ENCODE results near the gene ATXN10.

The ATXN10 gene

GRCh38 chr22:45846952-45847351 is 175.3 kb downstream of the ATXN10 start:
- no peaks in the 10 kb centered on the region for H3K79me2 ChIP-seq (ENCODE audit: low read length)
- 0 out of 2 replicates have a peak, but pooled peaks cover 7% of the 10 kb centered on the region for H4K20me1 ChIP-seq (ENCODE audit: insufficient read depth, low read length)
- H3K4me3 ChIP-seq (ENCODE audit: low read length): no peak overlapping the region
- H3K27me3 ChIP-seq (ENCODE audit: low read depth, low read length): no peaks in the 10 kb centered on the region
- peaks cover 17% of the 10 kb centered on the region for H3K36me3 ChIP-seq (replicated peaks; ENCODE audit: low read depth, low read length)
- H2AFZ ChIP-seq (ENCODE audit: low read depth, low read length): no peak overlapping the region
- no peak overlapping the region for H3K4me2 ChIP-seq (ENCODE audit: low read length)
- TF ChIP-seq EZH2phosphoT487 (IDR thresholded peaks at IDR 0.05; ENCODE audit: low read depth): no peak
- no peak overlapping the region for H3K27ac ChIP-seq (ENCODE audit: low read length)
- peaks cover under 1% of the 10 kb centered on the region; the same call in 1 of the 2 replicates for H3K9me3 ChIP-seq (ENCODE audit: insufficient read depth, low read length)
- no peak overlapping the region for H3K9ac ChIP-seq (ENCODE audit: low read length)
- H3K4me1 ChIP-seq (ENCODE audit: low read length): no peaks in the 10 kb centered on the region

DNA sequence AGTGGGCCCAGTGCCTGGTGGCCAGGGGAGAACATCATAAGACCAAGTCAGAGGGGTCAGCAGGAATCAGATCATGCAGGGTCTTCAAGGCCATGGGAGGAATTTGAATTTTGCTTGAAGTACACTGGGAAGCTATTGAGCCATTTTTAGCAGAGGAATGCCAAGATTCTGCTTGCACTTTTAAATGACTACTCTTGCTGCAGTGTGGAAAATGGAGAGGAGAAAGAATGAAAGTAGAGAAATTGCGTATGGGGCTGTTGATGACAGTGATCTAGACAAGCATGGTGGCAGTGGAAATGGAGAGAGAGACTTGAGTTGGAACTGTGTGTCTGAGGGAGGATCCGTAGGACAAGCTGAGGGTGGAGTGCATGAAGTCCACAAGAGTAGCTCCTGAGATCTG is 177.3 kb downstream of the ATXN10 start:
- Histone ChIP-seq H3K4me3 (ENCODE audit: low read length) (no peak overlapping the region), H3K79me2 (ENCODE audit: low read length) (no peaks in the 10 kb centered on the region), H3K27me3 (ENCODE audit: low read depth, low read length) (no peaks in the 10 kb centered on the region), H3K9me3 (ENCODE audit: insufficient read depth, low read length) (peaks cover 14% of the 10 kb centered on the region), H3K9ac (ENCODE audit: low read length) (no peak overlapping the region), H4K20me1 (ENCODE audit: insufficient read depth, low read length) (no peaks in the 10 kb centered on the region), H3K36me3 (replicated peaks; ENCODE audit: low read depth, low read length) (peaks cover 30% of the 10 kb centered on the region), H2AFZ (ENCODE audit: low read depth, low read length) (no peak overlapping the region), H3K27ac (ENCODE audit: low read length) (no peak overlapping the region), H3K4me1 (ENCODE audit: low read length) (no peaks in the 10 kb centered on the region), H3K4me2 (ENCODE audit: low read length) (no peak overlapping the region)
- TF ChIP-seq EZH2phosphoT487 (IDR thresholded peaks at IDR 0.05; ENCODE audit: low read depth) (no peak), CTCF (IDR thresholded peaks at IDR 0.05; ENCODE audit: low read depth, low read length) (no peak)

DNA sequence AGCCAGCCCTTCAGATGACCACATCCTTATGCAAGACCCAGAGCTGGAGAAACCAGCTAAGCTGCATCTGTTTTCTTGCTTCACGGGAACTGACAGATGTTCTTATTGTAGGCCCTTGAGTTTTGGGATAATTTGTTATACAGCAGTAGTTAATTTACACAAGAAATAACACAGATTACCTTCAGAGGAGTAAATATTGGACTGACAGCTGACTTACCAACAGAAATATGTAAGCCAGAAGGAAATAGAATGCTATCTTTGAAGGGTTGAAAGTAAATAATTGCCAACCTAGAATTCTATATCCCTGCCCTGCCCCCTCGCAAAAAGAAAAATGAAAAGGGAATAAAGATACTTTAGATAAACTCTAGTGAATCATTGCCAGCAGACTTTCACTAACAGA is 181.2 kb downstream of the ATXN10 start:
- Histone ChIP-seq H2AFZ (ENCODE audit: low read depth, low read length) (no peak overlapping the region), H3K4me2 (ENCODE audit: low read length) (no peak overlapping the region), H3K27me3 (ENCODE audit: low read depth, low read length) (no peaks in the 10 kb centered on the region), H4K20me1 (ENCODE audit: insufficient read depth, low read length) (no peaks in the 10 kb centered on the region), H3K79me2 (ENCODE audit: low read length) (no peaks in the 10 kb centered on the region), H3K4me3 (ENCODE audit: low read length) (no peak overlapping the region), H3K9ac (ENCODE audit: low read length) (no peak overlapping the region), H3K27ac (ENCODE audit: low read length) (no peak overlapping the region), H3K36me3 (replicated peaks; ENCODE audit: low read depth, low read length) (peaks cover 33% of the 10 kb centered on the region), H3K9me3 (ENCODE audit: insufficient read depth, low read length) (peaks cover 14% of the 10 kb centered on the region), H3K4me1 (ENCODE audit: low read length) (no peaks in the 10 kb centered on the region)
- TF ChIP-seq EZH2phosphoT487 (IDR thresholded peaks at IDR 0.05; ENCODE audit: low read depth) (no peak), CTCF (IDR thresholded peaks at IDR 0.05; ENCODE audit: low read depth, low read length) (no peak)

DNA sequence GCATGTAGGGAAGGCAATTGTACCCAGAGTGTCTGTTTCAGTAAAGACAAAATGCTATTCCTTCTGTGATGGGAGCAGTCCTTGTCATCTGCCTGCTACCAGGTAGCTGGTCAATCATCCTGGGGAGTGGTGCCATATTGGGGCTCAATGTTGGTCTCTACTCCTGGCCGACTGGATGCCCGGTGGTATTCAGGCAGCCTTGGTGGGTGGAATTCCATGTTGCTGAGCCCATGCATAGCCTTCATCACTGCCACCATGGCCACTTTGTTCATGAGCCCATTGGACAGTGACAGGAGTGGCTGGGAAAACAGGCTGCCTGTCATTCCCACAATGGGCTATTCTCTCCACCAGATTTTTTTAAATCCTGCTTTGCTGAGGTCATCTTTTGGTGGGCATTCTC is 184.3 kb downstream of the ATXN10 start:
- H3K9me3 ChIP-seq (ENCODE audit: insufficient read depth, low read length): peaks cover 14% of the 10 kb centered on the region
- no peak overlapping the region for H3K4me2 ChIP-seq (ENCODE audit: low read length)
- no peak overlapping the region for H3K27ac ChIP-seq (ENCODE audit: low read length)
- H3K4me3 ChIP-seq (ENCODE audit: low read length): no peak overlapping the region
- no peaks in the 10 kb centered on the region for H3K79me2 ChIP-seq (ENCODE audit: low read length)
- no peaks in the 10 kb centered on the region for H3K27me3 ChIP-seq (ENCODE audit: low read depth, low read length)
- H4K20me1 ChIP-seq (ENCODE audit: insufficient read depth, low read length): no peaks in the 10 kb centered on the region
- no peak for TF ChIP-seq CTCF (IDR thresholded peaks at IDR 0.05; ENCODE audit: low read depth, low read length)
- no peak for TF ChIP-seq EZH2phosphoT487 (IDR thresholded peaks at IDR 0.05; ENCODE audit: low read depth)
- H3K36me3 ChIP-seq (replicated peaks; ENCODE audit: low read depth, low read length): peaks cover 26% of the 10 kb centered on the region
- no peak overlapping the region for H3K9ac ChIP-seq (ENCODE audit: low read length)
- no peak overlapping the region for H2AFZ ChIP-seq (ENCODE audit: low read depth, low read length)
- H3K4me1 ChIP-seq (ENCODE audit: low read length): no peaks in the 10 kb centered on the region

DNA sequence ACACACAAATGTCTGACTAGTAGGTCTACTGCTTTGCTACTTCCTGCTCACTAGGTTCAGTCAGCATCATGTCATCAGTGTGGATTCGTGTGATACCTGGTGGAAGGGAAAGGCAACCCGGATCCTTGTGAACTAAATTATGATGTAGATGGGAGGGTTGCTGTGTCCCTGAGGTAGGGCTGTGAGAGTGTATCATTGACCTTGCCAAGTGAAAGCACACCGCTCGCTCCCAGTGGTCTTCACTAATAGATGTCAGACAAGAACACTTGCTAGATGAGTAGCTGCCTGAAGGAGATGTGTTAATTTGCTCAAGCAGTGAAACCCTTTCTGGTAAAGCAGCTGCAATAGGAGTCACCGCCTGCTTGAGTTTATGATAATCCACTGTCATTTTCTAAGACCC is 185.9 kb downstream of the ATXN10 start:
- Histone ChIP-seq H4K20me1 (ENCODE audit: insufficient read depth, low read length) (no peaks in the 10 kb centered on the region), H3K27me3 (ENCODE audit: low read depth, low read length) (no peaks in the 10 kb centered on the region), H2AFZ (ENCODE audit: low read depth, low read length) (no peak overlapping the region), H3K9ac (ENCODE audit: low read length) (no peak overlapping the region), H3K4me1 (ENCODE audit: low read length) (no peaks in the 10 kb centered on the region), H3K4me2 (ENCODE audit: low read length) (no peak overlapping the region), H3K27ac (ENCODE audit: low read length) (no peak overlapping the region), H3K79me2 (ENCODE audit: low read length) (no peaks in the 10 kb centered on the region), H3K9me3 (ENCODE audit: insufficient read depth, low read length) (peaks cover 8% of the 10 kb centered on the region), H3K4me3 (ENCODE audit: low read length) (no peak overlapping the region), H3K36me3 (replicated peaks; ENCODE audit: low read depth, low read length) (peaks cover 13% of the 10 kb centered on the region)
- TF ChIP-seq CTCF (IDR thresholded peaks at IDR 0.05; ENCODE audit: low read depth, low read length) (no peak), EZH2phosphoT487 (IDR thresholded peaks at IDR 0.05; ENCODE audit: low read depth) (no peak)

All from OCI-LY3 (cell line).